ENCODE results near the gene TEX26. TPM values are rescaled to one million over a fixed set of nuclear protein-coding genes. Genes with fewer than 3 reads are reported as not detected.

TEX26 gene
- total and polyA plus RNA-seq, 9 of the 15 experiments (the other 6 are each of a cell fraction or from before 2014, with no cell fraction given) = not detected

DNA sequence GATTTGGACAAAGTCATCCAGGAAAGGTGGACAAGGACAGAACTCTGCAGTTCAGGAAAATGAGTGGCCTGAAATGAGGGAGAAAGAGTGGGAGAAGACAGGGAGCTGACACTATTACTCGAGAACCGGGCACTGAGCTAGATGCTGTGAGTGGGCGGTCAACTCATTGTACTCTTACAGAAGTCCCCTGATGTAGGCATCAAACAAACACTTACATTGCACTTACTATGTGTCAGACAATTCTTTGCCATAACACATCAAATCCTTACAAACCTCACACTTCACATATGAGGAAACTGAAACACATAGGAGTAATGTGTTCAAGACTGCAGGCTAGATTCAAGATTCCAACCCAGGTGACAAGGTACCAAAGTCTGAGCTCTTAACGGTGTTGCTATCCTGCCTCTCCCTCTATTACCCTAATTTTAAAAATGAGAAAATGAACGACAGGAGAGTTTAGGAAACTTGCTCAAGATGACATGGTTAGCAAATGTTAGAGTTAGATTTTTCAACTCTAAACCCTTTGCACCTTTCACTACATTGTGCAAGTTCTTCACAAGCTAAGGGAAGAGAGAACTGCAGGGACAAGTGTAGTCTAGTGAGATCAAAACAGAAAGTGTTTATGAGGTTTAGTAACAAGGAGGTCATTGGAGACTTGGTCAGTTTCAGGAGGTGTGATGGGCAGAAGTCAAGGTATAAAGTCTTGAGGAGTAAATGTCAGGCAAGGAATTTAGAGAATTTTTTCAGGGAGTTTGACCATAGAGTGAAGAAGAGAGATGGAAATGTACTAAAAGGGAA, 31.3 kb upstream of the TEX26 start:
- FAIRE-seq (no peak), ATAC-seq (no peak), DNase-seq (ENCODE audit: extremely low read depth in 1 of 4, low spot score in 3 of 4) (no peak)
- 0% methylated on average over 4 of the region's 5 CpGs for WGBS (ENCODE audit: insufficient coverage, low coverage, missing lambda C conversion rate)
- Histone ChIP-seq H3K36me3 (ENCODE audit: control insufficient read depth, insufficient read depth, low read length) (no peaks in the 10 kb centered on the region), H3K4me3 (no peak overlapping the region), H3K9me3 (replicated peaks; ENCODE audit: control insufficient read depth, insufficient read depth, low read depth, low read length) (no peaks in the 10 kb centered on the region), H3K4me1 (replicated peaks in 1 of 2; ENCODE audit: control insufficient read depth in 2 of 2, insufficient read depth in 2 of 2, low read length in 2 of 2) (no peaks in the 10 kb centered on the region), H3K9me1 (ENCODE audit: control insufficient read depth, insufficient read depth, low read length) (no peaks in the 10 kb centered on the region), H3K79me2 (ENCODE audit: control insufficient read depth, insufficient read depth, low read length) (no peaks in the 10 kb centered on the region), H4K20me1 (replicated peaks; ENCODE audit: control insufficient read depth, insufficient read depth, low read length) (no peaks in the 10 kb centered on the region), H3K4me2 (ENCODE audit: insufficient read depth, low read length) (no peak overlapping the region), H3K27ac (ENCODE audit: extremely low read depth, low read depth, low read length) (no peak overlapping the region), H3K9ac (ENCODE audit: insufficient read depth in 1 of 2, low read depth in 2 of 2, low read length in 2 of 2) (no peak overlapping the region), H2AFZ (ENCODE audit: low read depth, low read length) (no peak overlapping the region), H3K27me3 (ENCODE audit: control insufficient read depth in 2 of 2, insufficient read depth in 2 of 2, low read length in 2 of 2) (no peaks in the 10 kb centered on the region; a peak in 1 of 5 replicates)
- TF ChIP-seq TCF7L2 (IDR thresholded peaks at IDR 0.05; ENCODE audit: low read depth, low read length) = no peak
- ChIA-PET POLR2A (no interaction called here), CTCF (ENCODE audit: low intra/inter-chr PET ratio) (no interaction called here)
- in situ Hi-C loops (cut with MboI) = no loop called here
- intact Hi-C loops (cut with micrococcal nuclease) = no loop called here
- no TSS peak for BruUV-seq (replicated peaks)

GRCh38 chr13:30904043-30904442, 28.4 kb upstream of the TEX26 start:
- FAIRE-seq (no peak), DNase-seq (ENCODE audit: extremely low read depth in 1 of 4, low spot score in 3 of 4) (no peak), ATAC-seq (no peak)
- 0% methylated on average over 1 of the region's 1 CpG for WGBS (ENCODE audit: insufficient coverage, low coverage, missing lambda C conversion rate)
- Histone ChIP-seq H4K20me1 (replicated peaks; ENCODE audit: control insufficient read depth, insufficient read depth, low read length) (no peaks in the 10 kb centered on the region), H3K9me3 (replicated peaks; ENCODE audit: control insufficient read depth, insufficient read depth, low read depth, low read length) (no peaks in the 10 kb centered on the region), H3K4me1 (replicated peaks in 1 of 2; ENCODE audit: control insufficient read depth in 2 of 2, insufficient read depth in 2 of 2, low read length in 2 of 2) (no peaks in the 10 kb centered on the region; a peak in 1 of 5 replicates), H3K4me3 (no peak overlapping the region), H3K9ac (ENCODE audit: insufficient read depth in 1 of 2, low read depth in 2 of 2, low read length in 2 of 2) (no peak overlapping the region), H3K9me1 (ENCODE audit: control insufficient read depth, insufficient read depth, low read length) (no peaks in the 10 kb centered on the region), H3K36me3 (ENCODE audit: control insufficient read depth, insufficient read depth, low read length) (no peaks in the 10 kb centered on the region), H2AFZ (ENCODE audit: low read depth, low read length) (no peak overlapping the region), H3K79me2 (ENCODE audit: control insufficient read depth, insufficient read depth, low read length) (no peaks in the 10 kb centered on the region), H3K4me2 (ENCODE audit: insufficient read depth, low read length) (no peak overlapping the region), H3K27me3 (ENCODE audit: control insufficient read depth in 2 of 2, insufficient read depth in 2 of 2, low read length in 2 of 2) (peaks cover 0 to 14% of the 10 kb centered on the region in 2 experiments; a peak in 2 of 5 replicates), H3K27ac (ENCODE audit: extremely low read depth, low read depth, low read length) (no peak overlapping the region)
- in situ Hi-C loops (cut with MboI) (no loop called here), intact Hi-C loops (cut with micrococcal nuclease) (no loop called here)
- BruUV-seq (replicated peaks) = no TSS peak
- ChIA-PET CTCF (ENCODE audit: low intra/inter-chr PET ratio) (no interaction called here), POLR2A (no interaction called here)
- no peak for TF ChIP-seq HOMEZ (CRISPR knock-in tag; IDR thresholded peaks at IDR 0.05)

Measured in K562 (cell line).